ENCODE data around the gene SDC4.

GRCh38 chr20:45275338-45275737, 72.9 kb downstream of the SDC4 start:
- no peak for TF ChIP-seq CTCF (conservative IDR thresholded peaks at IDR 0.05; ENCODE audit: low read length)
- no peak for TF ChIP-seq EZH2phosphoT487 (IDR thresholded peaks at IDR 0.05; ENCODE audit: borderline replicate concordance)

Data from Loucy (cell line).